Mucosa of stomach (tissue), 1 donor: ENCODE data around the gene MICAL3.
A peak's percentile ranks its signal among the peaks of the same experiment; 100 is the strongest.
"Not testable (repeated sequence)": the region's sequence is repeated elsewhere in the genome, so short reads cannot be mapped to it uniquely, and the experiment has no call there.

Experiments
- H3K27me3 ChIP-seq: one replicate; pipeline ENCODE4 v1.7.0; 2013; ENCODE audit warnings: mild to moderate bottlenecking, low read length; ENCODE audit not compliant: control insufficient read depth, insufficient read depth
- H3K36me3 ChIP-seq: one replicate; pipeline ENCODE4 v1.7.0; 2013; ENCODE audit warnings: low read length; ENCODE audit not compliant: control insufficient read depth, insufficient read depth
- H3K4me1 ChIP-seq: one replicate; pipeline ENCODE4 v1.7.0; 2013; ENCODE audit warnings: mild to moderate bottlenecking, low read length; ENCODE audit not compliant: control insufficient read depth, insufficient read depth
- H3K4me3 ChIP-seq: one replicate; pipeline ENCODE4 v1.7.0; 2013; ENCODE audit warnings: low read length
- H3K9ac ChIP-seq: one replicate; pipeline ENCODE4 v1.7.0; 2013; ENCODE audit warnings: mild to moderate bottlenecking, low read length, moderate library complexity
- H3K9me3 ChIP-seq: one replicate; pipeline ENCODE4 v1.7.0; 2013; ENCODE audit warnings: mild to moderate bottlenecking, low read length, moderate library complexity; ENCODE audit not compliant: control insufficient read depth
- donor health status: Pancreatic carcinoma.

MICAL3 gene

DNA sequence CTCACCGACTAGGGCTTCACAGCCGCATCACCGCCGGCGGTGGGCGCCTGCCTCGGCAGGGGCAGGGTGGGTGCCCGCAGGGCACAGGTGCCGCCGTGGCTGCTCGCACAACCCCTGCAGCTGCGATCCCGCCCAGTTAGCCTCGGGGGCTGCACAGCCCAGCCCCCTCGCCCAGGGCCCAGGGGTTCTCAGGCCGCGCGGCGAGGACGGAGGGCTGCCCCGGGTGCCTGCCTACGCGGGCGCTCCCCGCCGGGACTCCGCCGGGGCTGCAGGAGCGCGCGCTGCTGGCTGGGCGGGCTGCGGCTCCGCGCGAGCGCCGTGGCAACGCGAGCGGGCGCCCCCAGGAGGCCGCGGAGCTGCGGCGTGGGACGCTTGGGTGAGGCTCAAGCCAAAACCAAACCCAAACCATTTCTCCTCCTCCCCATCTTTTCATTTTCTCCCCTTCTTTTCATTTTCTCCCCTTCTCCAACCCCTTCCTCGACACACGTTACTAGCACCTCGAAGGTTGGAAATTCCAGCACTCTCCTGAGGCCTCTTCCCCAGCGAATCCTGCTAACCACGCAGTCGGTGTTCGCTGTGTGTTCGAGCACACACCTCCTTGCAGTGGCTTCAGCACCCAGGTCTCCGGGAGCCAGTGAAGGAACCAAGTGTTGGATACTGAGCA is at the start of gene MICAL3:
Gene MICAL3, minus strand, starts transcription at position 286 of the 664 bp plus-strand sequence. CDS start 117,749 bp downstream, outside the sequence.
- Histone ChIP-seq H3K4me1 (peaks cover 14% of the 10 kb centered on the region), H3K36me3 (no peaks in the 10 kb centered on the region), H3K9me3 (no peaks in the 10 kb centered on the region), H3K27me3 (peaks cover 12% of the 10 kb centered on the region), H3K4me3 (peak within 1 kb of the TSS; percentile 80), H3K9ac (peak within 1 kb of the TSS; percentile 68)

GRCh38 chr22:18073927-18074326 is 49.6 kb upstream of the MICAL3 start:
- H3K4me3 ChIP-seq, H3K9ac ChIP-seq, H3K9me3 ChIP-seq, H3K4me1 ChIP-seq, H3K27me3 ChIP-seq, H3K36me3 ChIP-seq: not testable (repeated sequence)

DNA sequence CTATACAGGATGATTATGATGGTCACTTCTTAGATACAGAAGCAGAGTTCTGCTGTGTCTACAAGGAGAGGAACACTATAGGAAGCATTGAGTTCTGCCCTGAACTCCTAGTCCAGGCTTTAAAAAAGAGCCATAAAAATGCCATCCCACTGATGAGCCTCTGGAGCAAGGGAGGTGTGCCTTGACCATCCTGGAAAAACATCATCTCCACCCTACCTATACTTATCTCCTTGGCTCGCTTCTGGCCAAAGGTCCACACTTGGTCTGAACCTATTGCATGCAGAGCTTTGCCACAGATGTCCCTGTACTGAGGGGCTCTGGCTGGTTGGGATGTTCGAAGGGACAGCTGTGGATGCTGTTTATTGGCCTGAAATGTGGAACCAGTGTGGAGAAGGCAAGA is 49.1 kb upstream of the MICAL3 start:
- H3K27me3 ChIP-seq: no peaks in the 10 kb centered on the region
- H3K4me3 ChIP-seq: no peak overlapping the region
- H3K9ac ChIP-seq: no peak overlapping the region
- no peaks in the 10 kb centered on the region for H3K4me1 ChIP-seq
- H3K36me3 ChIP-seq: no peaks in the 10 kb centered on the region
- no peaks in the 10 kb centered on the region for H3K9me3 ChIP-seq

DNA sequence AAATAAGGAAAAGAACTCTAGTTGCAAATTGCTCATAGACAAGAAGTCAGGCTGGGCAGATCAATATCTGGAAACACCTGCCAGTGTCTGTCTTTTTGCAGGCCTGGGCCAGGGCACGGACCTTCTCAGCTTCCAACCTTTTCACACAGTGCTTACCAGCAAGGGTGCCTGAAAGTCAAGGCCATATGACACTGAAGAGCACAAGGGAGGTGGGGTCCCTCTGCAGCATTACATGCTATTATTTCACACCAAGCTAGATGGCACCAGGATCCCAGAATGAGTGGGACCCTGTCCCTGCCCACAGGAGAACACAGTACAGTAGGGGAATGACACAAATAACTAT is 47.6 kb upstream of the MICAL3 start:
- Histone ChIP-seq H3K36me3 (no peaks in the 10 kb centered on the region), H3K9me3 (no peaks in the 10 kb centered on the region), H3K27me3 (no peaks in the 10 kb centered on the region), H3K9ac (no peak overlapping the region), H3K4me1 (no peaks in the 10 kb centered on the region), H3K4me3 (no peak overlapping the region)

GRCh38 chr22:18071307-18071967 is 47.1 kb upstream of the MICAL3 start:
- not testable (repeated sequence) for H3K9me3 ChIP-seq, H3K27me3 ChIP-seq, H3K36me3 ChIP-seq, H3K9ac ChIP-seq, H3K4me1 ChIP-seq, H3K4me3 ChIP-seq

DNA sequence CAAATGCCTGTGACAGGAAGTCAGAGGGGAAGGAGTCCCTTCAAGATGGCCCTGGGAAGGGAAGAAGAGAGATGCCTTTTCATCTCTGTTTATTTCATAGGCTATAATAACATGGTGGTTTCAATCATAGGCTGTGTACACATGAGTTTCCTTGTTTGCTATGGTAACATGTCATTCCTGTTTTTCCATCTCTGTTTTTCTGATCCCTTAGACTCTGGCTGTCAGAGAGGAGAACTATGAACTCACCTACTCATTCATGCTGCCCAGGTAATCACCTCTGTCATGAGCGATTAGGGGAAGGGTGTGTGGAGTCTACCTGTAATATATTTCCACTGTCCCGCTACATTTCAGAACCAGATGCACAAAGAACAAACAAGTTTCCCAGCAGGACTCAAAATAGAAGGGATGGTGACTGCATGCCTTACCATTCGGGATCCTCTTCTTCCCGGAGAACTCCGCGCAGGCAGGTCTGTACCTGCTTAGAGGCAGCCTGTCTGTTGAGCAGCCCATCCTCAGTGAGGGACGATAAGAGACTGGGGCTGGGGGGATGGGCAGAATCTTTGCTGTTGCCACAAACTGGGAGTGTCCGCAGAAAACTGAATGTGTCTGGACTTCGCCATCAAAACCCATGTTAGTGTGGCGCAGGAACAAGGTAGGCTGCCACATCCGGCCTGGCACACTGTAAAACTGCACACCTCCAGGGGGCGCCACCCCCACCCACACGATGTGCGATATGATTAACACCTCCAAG is 46.4 kb upstream of the MICAL3 start:
- Histone ChIP-seq H3K27me3 (no peaks in the 10 kb centered on the region), H3K4me1 (no peaks in the 10 kb centered on the region), H3K4me3 (no peak overlapping the region)

DNA sequence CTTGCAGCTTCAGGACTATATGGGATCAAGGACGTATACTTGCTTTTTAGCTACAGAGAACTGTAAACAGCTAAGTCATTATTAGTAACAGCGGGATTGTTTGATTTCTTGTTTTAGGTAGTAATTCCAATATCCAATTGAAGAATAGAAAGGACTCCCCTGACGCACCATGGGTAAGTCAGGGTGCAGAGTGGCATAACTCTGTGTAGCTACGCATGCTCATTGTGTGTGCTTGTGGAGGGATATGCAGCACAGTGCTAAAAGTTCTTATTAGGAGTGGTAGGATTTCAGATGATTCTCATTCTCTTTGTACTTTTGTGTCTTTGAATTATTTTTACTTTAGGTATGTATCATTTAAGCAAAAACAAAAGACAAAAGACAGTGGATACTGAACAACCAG is 45.7 kb upstream of the MICAL3 start:
- Histone ChIP-seq H3K27me3 (no peaks in the 10 kb centered on the region), H3K4me3 (no peak overlapping the region), H3K4me1 (no peaks in the 10 kb centered on the region), H3K36me3 (no peaks in the 10 kb centered on the region), H3K9ac (no peak overlapping the region), H3K9me3 (no peaks in the 10 kb centered on the region)

More for the DNA sequence above, 46.4 kb upstream of the MICAL3 start:
- Histone ChIP-seq H3K36me3 (no peaks in the 10 kb centered on the region), H3K9ac (no peak overlapping the region), H3K9me3 (no peaks in the 10 kb centered on the region)

DNA sequence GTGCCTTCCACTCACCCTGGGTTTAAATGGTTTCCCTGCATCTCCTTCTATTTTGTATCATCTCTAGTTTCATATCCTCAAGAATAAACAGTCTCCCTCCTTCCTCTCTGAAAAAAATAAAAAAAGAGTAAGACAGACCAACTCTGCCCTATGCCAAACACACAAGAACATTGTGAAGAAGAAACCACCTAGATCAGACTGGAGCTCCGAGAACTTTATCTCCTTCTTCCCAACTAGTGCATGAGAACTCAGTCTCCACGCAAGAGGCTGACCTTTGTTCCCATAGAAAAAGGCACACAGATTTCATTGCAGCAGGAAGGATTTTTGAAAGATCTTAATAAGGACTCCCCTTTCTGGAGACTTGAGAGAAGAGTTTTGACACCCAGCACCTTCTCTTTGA is 44.7 kb upstream of the MICAL3 start:
- Histone ChIP-seq H3K9me3 (no peaks in the 10 kb centered on the region), H3K4me1 (no peaks in the 10 kb centered on the region), H3K27me3 (no peaks in the 10 kb centered on the region), H3K36me3 (no peaks in the 10 kb centered on the region), H3K4me3 (no peak overlapping the region), H3K9ac (no peak overlapping the region)

DNA sequence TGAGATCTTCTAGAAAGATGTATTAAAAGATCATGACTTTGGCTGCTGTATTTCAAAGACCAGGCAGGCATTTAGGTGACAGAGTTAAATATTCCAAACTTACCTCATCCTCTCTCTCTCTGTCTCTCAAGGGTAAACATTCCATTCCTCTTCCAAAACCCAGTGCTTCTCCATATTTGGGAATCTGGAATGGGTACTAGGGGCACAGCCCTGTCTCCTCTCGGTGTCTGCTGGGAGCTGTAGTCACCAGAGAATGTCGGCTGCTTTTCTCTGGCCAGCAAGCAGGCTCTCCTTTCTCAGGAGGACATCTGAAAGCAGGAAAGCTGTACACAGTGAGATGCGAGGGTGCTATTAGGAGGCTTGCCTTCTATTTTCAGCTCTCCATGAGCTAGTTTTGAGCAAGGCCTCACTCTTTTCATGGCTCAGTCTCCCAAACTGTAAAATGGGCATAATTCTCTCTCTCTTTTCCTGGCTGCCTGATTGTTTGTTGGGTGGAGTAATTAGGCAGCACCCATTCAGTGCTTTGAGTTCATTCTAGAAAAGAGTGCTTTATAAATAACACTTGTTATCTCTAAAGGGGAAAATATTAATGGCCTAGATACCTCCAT is 44.1 kb upstream of the MICAL3 start:
- Histone ChIP-seq H3K9me3 (no peaks in the 10 kb centered on the region), H3K36me3 (no peaks in the 10 kb centered on the region), H3K4me1 (no peaks in the 10 kb centered on the region), H3K27me3 (no peaks in the 10 kb centered on the region), H3K4me3 (no peak overlapping the region), H3K9ac (peak overlapping the region; percentile 16)

GRCh38 chr22:18067548-18068341 is 43.4 kb upstream of the MICAL3 start:
- no peaks in the 10 kb centered on the region for H3K36me3 ChIP-seq
- H3K27me3 ChIP-seq: no peaks in the 10 kb centered on the region
- peaks cover 2% of the 10 kb centered on the region for H3K4me1 ChIP-seq
- H3K9me3 ChIP-seq: no peaks in the 10 kb centered on the region
- H3K9ac ChIP-seq: peak overlapping the region; percentile 16
- H3K4me3 ChIP-seq: no peak overlapping the region

DNA sequence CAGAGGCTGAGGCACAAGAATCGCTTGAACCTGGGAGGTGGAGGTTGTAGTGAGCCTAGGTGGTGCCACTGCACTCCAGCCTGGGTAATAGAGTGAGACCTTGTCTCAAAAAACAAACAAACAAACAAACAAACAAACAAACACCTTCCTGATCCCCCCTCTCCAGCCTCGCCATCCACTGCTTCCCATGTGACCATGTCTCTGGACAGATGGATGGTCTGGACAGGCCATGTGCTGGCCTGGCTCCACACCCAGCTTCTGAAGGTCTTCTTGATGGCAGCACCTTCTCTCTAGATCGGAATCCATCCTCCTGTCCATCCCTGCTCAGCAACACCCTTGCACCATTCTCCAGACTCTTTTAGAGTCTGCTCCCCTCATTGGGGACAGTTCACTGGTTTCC is 42.8 kb upstream of the MICAL3 start:
- no peak overlapping the region for H3K9ac ChIP-seq
- H3K36me3 ChIP-seq: no peaks in the 10 kb centered on the region
- no peaks in the 10 kb centered on the region for H3K27me3 ChIP-seq
- H3K4me3 ChIP-seq: no peak overlapping the region
- peaks cover 8% of the 10 kb centered on the region for H3K4me1 ChIP-seq
- H3K9me3 ChIP-seq: no peaks in the 10 kb centered on the region
